ENCODE results near the gene PARD3B. TPM values are rescaled to one million over a fixed set of nuclear protein-coding genes. Genes with fewer than 3 reads are reported as not detected.

Gene PARD3B
- total and polyA plus RNA-seq, 5 donors, result 3.0 to 18.6 (median 15.6) TPM

DNA sequence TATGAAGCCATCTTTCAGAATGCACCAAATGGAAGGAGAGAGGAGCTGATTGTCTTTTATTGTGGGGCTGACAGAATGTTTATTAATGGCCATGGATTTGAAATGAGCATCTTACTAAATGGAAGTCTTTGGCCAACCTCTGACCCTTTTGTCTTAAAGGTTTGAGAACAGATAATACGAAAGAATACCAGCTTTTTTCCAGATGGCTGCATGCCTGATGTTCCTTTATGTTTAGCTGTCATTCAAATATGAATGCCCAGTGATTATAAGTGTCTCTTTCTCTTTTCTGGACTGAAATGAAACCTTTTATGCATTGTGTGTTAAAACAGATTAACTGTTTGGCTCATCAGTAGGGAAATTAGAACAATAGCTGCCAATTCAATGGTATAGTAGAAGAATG, 46.0 kb downstream of the PARD3B start:
- H3K27me3 ChIP-seq (ENCODE audit: control insufficient read depth, insufficient read depth), result no peaks in the 10 kb centered on the region
- WGBS, result 60% methylated on average over 1 of the region's 1 CpG
- ATAC-seq (no peak), DNase-seq (no peak)
- H3K4me3 ChIP-seq (ENCODE audit: low read length), result no peak overlapping the region
- H3K9me3 ChIP-seq (ENCODE audit: control insufficient read depth, low read length), result no peaks in the 10 kb centered on the region
- H3K4me1 ChIP-seq (ENCODE audit: control insufficient read depth, insufficient read depth, low read length), result no peaks in the 10 kb centered on the region
- intact Hi-C loops (cut with DNase I), result no loop called here
- H3K27ac ChIP-seq (ENCODE audit: low read length), result no peak overlapping the region

GRCh38 chr2:204604061-204604460, 58.8 kb downstream of the PARD3B start:
- no peaks in the 10 kb centered on the region for H3K27me3 ChIP-seq (ENCODE audit: control insufficient read depth, insufficient read depth)
- no peak overlapping the region for H3K27ac ChIP-seq (ENCODE audit: low read length)
- peak in 1 of 2 donors; percentile 64 for ATAC-seq
- WGBS, result 42% methylated on average over 2 of the region's 2 CpGs
- peaks cover 11% of the 10 kb centered on the region for H3K4me1 ChIP-seq (ENCODE audit: control insufficient read depth, insufficient read depth, low read length)
- no peak for DNase-seq
- intact Hi-C loops (cut with DNase I), result loop anchor here in 1 of 4 donors (10.0 kb wide), 1 partner anchor 239 kb away; no protein-coding TSS in a partner anchor
- H3K4me3 ChIP-seq (ENCODE audit: low read length), result no peak overlapping the region
- H3K9me3 ChIP-seq (ENCODE audit: control insufficient read depth, low read length), result no peaks in the 10 kb centered on the region

GRCh38 chr2:204608237-204608939, 63.1 kb downstream of the PARD3B start:
- DNase-seq (peak in 2 of 3 donors; percentile 32 to 54), ATAC-seq (peak; percentile 65 to 78)
- WGBS, result 34% methylated on average over 2 of the region's 2 CpGs
- Histone ChIP-seq H3K27ac (ENCODE audit: low read length) (no peak overlapping the region), H3K27me3 (ENCODE audit: control insufficient read depth, insufficient read depth) (no peaks in the 10 kb centered on the region), H3K4me1 (ENCODE audit: control insufficient read depth, insufficient read depth, low read length) (peaks cover 13% of the 10 kb centered on the region), H3K4me3 (ENCODE audit: low read length) (no peak overlapping the region), H3K9me3 (ENCODE audit: control insufficient read depth, low read length) (no peaks in the 10 kb centered on the region)
- intact Hi-C loops (cut with DNase I), result loop anchor here in 1 of 4 donors (10.0 kb wide), 1 partner anchor 244 kb away; no protein-coding TSS in a partner anchor

- intact Hi-C loops (cut with DNase I), result no loop called here
- Histone ChIP-seq H3K27me3 (ENCODE audit: control insufficient read depth, insufficient read depth) (no peaks in the 10 kb centered on the region), H3K4me1 (ENCODE audit: control insufficient read depth, insufficient read depth, low read length) (peaks cover 9% of the 10 kb centered on the region), H3K27ac (ENCODE audit: low read length) (no peak overlapping the region), H3K4me3 (ENCODE audit: low read length) (no peak overlapping the region), H3K9me3 (ENCODE audit: control insufficient read depth, low read length) (no peaks in the 10 kb centered on the region)
- no peak for ATAC-seq
- DNase-seq, result no peak
- WGBS, result 92% methylated on average over 5 of the region's 5 CpGs
These were observed 65.8 kb downstream of the PARD3B start for GRCh38 chr2:204611017-204611631.

- Histone ChIP-seq H3K4me3 (ENCODE audit: low read length) (no peak overlapping the region), H3K27me3 (ENCODE audit: control insufficient read depth, insufficient read depth) (no peaks in the 10 kb centered on the region), H3K27ac (ENCODE audit: low read length) (no peak overlapping the region), H3K4me1 (ENCODE audit: control insufficient read depth, insufficient read depth, low read length) (peaks cover 9% of the 10 kb centered on the region), H3K9me3 (ENCODE audit: control insufficient read depth, low read length) (no peaks in the 10 kb centered on the region)
- intact Hi-C loops (cut with DNase I), result no loop called here
- 96% methylated on average over 2 of the region's 2 CpGs for WGBS
- no peak for DNase-seq
- ATAC-seq, result no peak
These were observed 66.5 kb downstream of the PARD3B start for GRCh38 chr2:204611764-204612163.

DNA sequence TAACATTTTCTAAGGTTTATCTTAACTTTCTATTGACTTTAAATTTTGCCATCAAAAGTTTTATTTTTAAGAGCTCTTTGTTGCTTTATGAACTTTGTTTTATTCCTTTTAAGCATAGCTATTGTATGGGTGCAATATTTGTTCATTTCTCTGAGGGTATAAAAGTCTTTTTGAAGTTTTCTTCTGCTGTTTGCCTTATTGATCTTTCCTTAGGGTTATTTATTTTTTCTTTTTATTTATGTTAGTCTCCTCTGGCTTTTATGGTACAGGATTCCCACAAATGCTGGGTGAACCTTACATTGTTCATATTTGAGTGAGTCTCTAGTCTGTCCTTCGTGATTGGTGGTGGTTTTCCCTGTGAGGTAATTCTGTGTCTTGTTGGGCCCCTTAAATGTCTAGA, 68.4 kb downstream of the PARD3B start:
- Histone ChIP-seq H3K4me3 (ENCODE audit: low read length) (no peak overlapping the region), H3K27ac (ENCODE audit: low read length) (no peak overlapping the region), H3K9me3 (ENCODE audit: control insufficient read depth, low read length) (no peaks in the 10 kb centered on the region), H3K4me1 (ENCODE audit: control insufficient read depth, insufficient read depth, low read length) (peaks cover 2% of the 10 kb centered on the region), H3K27me3 (ENCODE audit: control insufficient read depth, insufficient read depth) (no peaks in the 10 kb centered on the region)
- ATAC-seq (no peak), DNase-seq (no peak)
- WGBS, result 96% methylated on average over 1 of the region's 1 CpG
- intact Hi-C loops (cut with DNase I), result no loop called here

DNA sequence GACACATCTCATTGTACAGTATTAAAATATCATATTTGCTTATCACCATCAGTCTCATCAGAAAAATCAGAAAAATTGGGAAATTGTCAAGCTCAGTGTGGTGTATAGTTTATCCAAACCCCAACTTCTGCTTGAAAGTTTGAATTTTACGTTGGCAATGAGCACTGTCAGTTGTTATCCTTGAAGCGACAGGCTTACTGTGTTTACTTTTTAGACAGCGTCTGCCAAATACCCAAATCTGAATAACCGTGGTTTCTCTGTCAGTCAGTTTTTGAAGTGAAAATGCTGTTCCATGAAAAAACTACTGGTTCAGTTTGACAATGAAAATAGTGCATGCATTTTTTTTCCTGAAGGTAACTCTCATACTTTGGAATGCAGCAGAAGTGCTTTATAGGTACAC, 70.2 kb downstream of the PARD3B start:
- no peaks in the 10 kb centered on the region for H3K9me3 ChIP-seq (ENCODE audit: control insufficient read depth, low read length)
- no peak overlapping the region for H3K4me3 ChIP-seq (ENCODE audit: low read length)
- H3K27ac ChIP-seq (ENCODE audit: low read length), result no peak overlapping the region
- no peaks in the 10 kb centered on the region for H3K27me3 ChIP-seq (ENCODE audit: control insufficient read depth, insufficient read depth)
- DNase-seq (no peak), ATAC-seq (no peak)
- H3K4me1 ChIP-seq (ENCODE audit: control insufficient read depth, insufficient read depth, low read length), result peaks cover 4% of the 10 kb centered on the region
- 82% methylated on average over 4 of the region's 4 CpGs for WGBS
- intact Hi-C loops (cut with DNase I), result no loop called here

DNA sequence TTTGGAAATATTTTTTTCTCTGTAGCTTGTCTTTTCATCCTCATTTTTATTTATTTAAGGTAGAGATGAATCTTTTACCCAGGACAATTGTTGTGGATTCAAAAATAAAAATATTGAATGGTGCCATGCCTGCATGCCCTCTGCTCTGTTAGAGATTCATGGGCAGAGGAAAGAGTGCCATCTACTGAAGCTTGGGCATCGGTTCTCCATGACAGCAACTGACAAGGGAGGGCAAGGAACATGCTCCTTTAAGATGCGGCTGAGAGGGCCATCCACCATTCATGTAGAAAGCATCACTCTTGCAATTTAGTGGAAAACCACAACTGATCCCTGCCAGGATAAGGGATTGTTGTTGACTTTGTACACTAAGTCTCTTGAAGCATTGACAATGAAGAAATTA, 79.9 kb downstream of the PARD3B start:
- Histone ChIP-seq H3K27me3 (ENCODE audit: control insufficient read depth, insufficient read depth) (no peaks in the 10 kb centered on the region), H3K4me3 (ENCODE audit: low read length) (no peak overlapping the region), H3K9me3 (ENCODE audit: control insufficient read depth, low read length) (no peaks in the 10 kb centered on the region), H3K27ac (ENCODE audit: low read length) (no peak overlapping the region), H3K4me1 (ENCODE audit: control insufficient read depth, insufficient read depth, low read length) (no peaks in the 10 kb centered on the region)
- DNase-seq (no peak), ATAC-seq (peak in 1 of 2 donors; percentile 65)
- intact Hi-C loops (cut with DNase I), result no loop called here
- WGBS, result 85% methylated on average over 2 of the region's 2 CpGs

DNA sequence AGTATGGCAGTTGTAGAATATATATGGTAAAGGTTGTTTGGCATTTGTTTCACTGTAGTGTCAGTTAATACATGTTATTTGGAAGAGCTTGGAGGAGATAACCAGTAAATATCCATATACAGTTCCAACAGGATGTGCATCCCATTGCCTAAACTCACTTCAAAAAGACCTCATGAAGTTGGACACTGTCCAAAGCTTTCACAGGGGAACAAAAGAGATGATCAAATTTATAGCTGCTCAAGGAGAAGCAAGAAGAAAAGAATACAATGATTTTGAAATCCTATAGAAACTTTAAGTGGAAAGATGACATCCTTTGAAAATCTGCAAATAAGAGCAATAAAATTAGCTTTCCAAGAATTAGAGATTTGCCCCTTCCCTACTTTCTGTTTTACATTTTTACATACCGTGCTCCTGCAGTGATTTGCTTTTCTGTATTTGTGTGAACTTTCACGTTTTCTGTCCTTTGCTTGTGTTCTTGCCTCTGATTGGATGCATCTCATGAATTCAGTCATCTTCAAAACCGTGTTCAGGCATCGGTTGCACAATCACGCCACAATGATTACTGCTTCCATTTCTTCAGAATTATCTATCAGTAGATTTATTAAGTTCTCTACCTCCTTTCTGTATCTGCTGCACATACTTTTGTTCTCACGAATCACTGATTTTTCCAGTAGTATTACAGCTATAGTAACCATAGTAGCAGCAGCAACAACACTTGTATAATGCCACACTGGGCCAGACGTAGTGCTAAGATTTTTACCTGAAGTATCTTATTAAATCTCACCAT, 83.8 kb downstream of the PARD3B start:
- no peak for ATAC-seq
- no peak overlapping the region for H3K27ac ChIP-seq (ENCODE audit: low read length)
- DNase-seq, result no peak
- H3K9me3 ChIP-seq (ENCODE audit: control insufficient read depth, low read length), result no peaks in the 10 kb centered on the region
- intact Hi-C loops (cut with DNase I), result no loop called here
- H3K4me3 ChIP-seq (ENCODE audit: low read length), result no peak overlapping the region
- no peaks in the 10 kb centered on the region for H3K4me1 ChIP-seq (ENCODE audit: control insufficient read depth, insufficient read depth, low read length)
- WGBS, result 81% methylated on average over 7 of the region's 7 CpGs
- no peaks in the 10 kb centered on the region for H3K27me3 ChIP-seq (ENCODE audit: control insufficient read depth, insufficient read depth)

GRCh38 chr2:204632410-204632809, 87.1 kb downstream of the PARD3B start:
- Histone ChIP-seq H3K4me1 (ENCODE audit: control insufficient read depth, insufficient read depth, low read length) (no peaks in the 10 kb centered on the region), H3K4me3 (ENCODE audit: low read length) (no peak overlapping the region), H3K9me3 (ENCODE audit: control insufficient read depth, low read length) (no peaks in the 10 kb centered on the region), H3K27me3 (ENCODE audit: control insufficient read depth, insufficient read depth) (no peaks in the 10 kb centered on the region), H3K27ac (ENCODE audit: low read length) (no peak overlapping the region)
- WGBS, result 79% methylated on average over 3 of the region's 3 CpGs
- ATAC-seq (no peak), DNase-seq (no peak)
- intact Hi-C loops (cut with DNase I), result no loop called here

- H3K4me3 ChIP-seq (ENCODE audit: low read length), result no peak overlapping the region
- no peaks in the 10 kb centered on the region for H3K9me3 ChIP-seq (ENCODE audit: control insufficient read depth, low read length)
- intact Hi-C loops (cut with DNase I), result no loop called here
- no peak overlapping the region for H3K27ac ChIP-seq (ENCODE audit: low read length)
- ATAC-seq (no peak), DNase-seq (no peak)
- H3K27me3 ChIP-seq (ENCODE audit: control insufficient read depth, insufficient read depth), result no peaks in the 10 kb centered on the region
- no peaks in the 10 kb centered on the region for H3K4me1 ChIP-seq (ENCODE audit: control insufficient read depth, insufficient read depth, low read length)
- WGBS, result 98% methylated on average over 3 of the region's 3 CpGs
These were observed 89.3 kb downstream of the PARD3B start for GRCh38 chr2:204634564-204634963.

Data from right cardiac atrium (tissue), 5 donors.